Esophagus squamous epithelium (tissue), 4 donors: ENCODE results near the gene QSER1.

Experiments
- POLR2A ChIP-seq, 4 donors: fragments of 450-650 bp; IDR thresholded peaks; one replicate each; pipeline ENCODE4 v1.6.1; 2017; ENCODE audit warnings: antibody characterized with exemption in 4 of 4, mild to moderate bottlenecking in 4 of 4, moderate library complexity in 3 of 4
- TF ChIP-seq, protein P1 (sequence below), 6 experiments: fragments of 450-650 bp in 4 of 6; fragments of 200-600 bp in 2 of 6; sonication (generic) in 2 of 6; IDR thresholded peaks; one replicate each; pipeline ENCODE4 v1.5.1; 2016 to 2019; ENCODE audit warnings: antibody characterized with exemption in 6 of 6, mild to moderate bottlenecking in 4 of 6, moderate library complexity in 4 of 6

DNA sequence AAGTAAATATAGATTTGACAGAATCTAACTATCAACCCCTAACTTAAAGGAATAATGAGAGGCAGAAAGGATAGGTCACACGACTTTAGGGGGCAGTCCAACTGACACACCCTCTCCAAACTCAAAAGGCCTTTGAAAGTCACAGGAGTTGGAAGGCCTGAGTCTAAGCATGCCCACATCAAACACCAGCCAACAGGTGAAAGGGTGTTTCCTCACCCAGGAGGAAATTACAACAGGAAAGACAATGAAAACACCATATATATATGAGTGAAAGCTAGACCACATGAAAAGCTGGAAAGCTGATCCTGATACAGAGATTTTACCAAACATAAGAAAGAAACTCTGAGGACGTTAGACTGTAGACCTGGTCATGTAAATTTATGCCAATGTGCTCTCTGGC lies 112.6 kb downstream of the QSER1 start:
- TF ChIP-seq, protein P1, sequence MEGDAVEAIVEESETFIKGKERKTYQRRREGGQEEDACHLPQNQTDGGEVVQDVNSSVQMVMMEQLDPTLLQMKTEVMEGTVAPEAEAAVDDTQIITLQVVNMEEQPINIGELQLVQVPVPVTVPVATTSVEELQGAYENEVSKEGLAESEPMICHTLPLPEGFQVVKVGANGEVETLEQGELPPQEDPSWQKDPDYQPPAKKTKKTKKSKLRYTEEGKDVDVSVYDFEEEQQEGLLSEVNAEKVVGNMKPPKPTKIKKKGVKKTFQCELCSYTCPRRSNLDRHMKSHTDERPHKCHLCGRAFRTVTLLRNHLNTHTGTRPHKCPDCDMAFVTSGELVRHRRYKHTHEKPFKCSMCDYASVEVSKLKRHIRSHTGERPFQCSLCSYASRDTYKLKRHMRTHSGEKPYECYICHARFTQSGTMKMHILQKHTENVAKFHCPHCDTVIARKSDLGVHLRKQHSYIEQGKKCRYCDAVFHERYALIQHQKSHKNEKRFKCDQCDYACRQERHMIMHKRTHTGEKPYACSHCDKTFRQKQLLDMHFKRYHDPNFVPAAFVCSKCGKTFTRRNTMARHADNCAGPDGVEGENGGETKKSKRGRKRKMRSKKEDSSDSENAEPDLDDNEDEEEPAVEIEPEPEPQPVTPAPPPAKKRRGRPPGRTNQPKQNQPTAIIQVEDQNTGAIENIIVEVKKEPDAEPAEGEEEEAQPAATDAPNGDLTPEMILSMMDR (IDR thresholded peaks at IDR 0.05): no peak
- TF ChIP-seq POLR2A (IDR thresholded peaks at IDR 0.05): no peak
